PC-9 (cell line): Measurements from ENCODE around the gene PNO1. TPM values are rescaled to one million over a fixed set of nuclear protein-coding genes. Genes with fewer than 3 reads are reported as not detected.
"Not testable (repeated sequence)": the region's sequence is repeated elsewhere in the genome, so short reads cannot be mapped to it uniquely, and the experiment has no call there.

Experiments
- BruUV-seq: library from RNA; stranded (reverse); fragments of 400-500 nt; replicated peaks from 2 replicates; lab custom pipeline; 2021; lab: Mats Ljungman, UMichigan
- CTCF ChIA-PET: fragments of 300-600 bp; sonication (Branson Sonifier 250); formaldehyde crosslinking; loops from one replicate; lab custom pipeline; 2022; ENCODE audit warnings: antibody characterized with exemption; lab: Charles Lee
- POLR2A ChIA-PET: fragments of 300-600 bp; sonication (Branson Sonifier 250); formaldehyde crosslinking; loops from one replicate; lab custom pipeline; 2022; ENCODE audit warnings: antibody characterized with exemption; ENCODE audit not compliant: unreplicated experiment; lab: Charles Lee
- DNase-seq, 2 experiments: peaks; one replicate each; pipeline versions ENCODE4 v3.0.0 to v3.0.0-alpha.2; 2015 to 2022; ENCODE audit warnings: mixed read lengths in 1 of 2
- H2AFZ ChIP-seq: fragments of 200-600 bp; sonication (generic); 2 replicates; pipeline ENCODE4 v1.8.1; 2017; ENCODE audit warnings: antibody characterized with exemption
- H3F3A ChIP-seq: fragments of 200-600 bp; sonication (generic); 2 replicates; pipeline ENCODE4 v1.8.1; 2017; ENCODE audit warnings: antibody characterized with exemption, mild to moderate bottlenecking, low read depth; ENCODE audit not compliant: insufficient read depth
- H3K27ac ChIP-seq: fragments of 200-600 bp; sonication (generic); 2 replicates; pipeline ENCODE4 v1.6.1; 2016; ENCODE audit warnings: mixed run types
- H3K27me3 ChIP-seq: fragments of 200-600 bp; sonication (generic); 2 replicates; pipeline ENCODE4 v1.6.1; 2016; ENCODE audit warnings: low read depth, mixed run types; ENCODE audit not compliant: insufficient read depth
- H3K36me3 ChIP-seq: fragments of 200-600 bp; sonication (generic); 2 replicates; pipeline ENCODE4 v1.6.1; 2016; ENCODE audit warnings: low read depth, mixed run types
- H3K4me1 ChIP-seq: fragments of 200-600 bp; sonication (generic); replicated peaks from 2 replicates; pipeline ENCODE4 v1.6.1; 2016; ENCODE audit warnings: mixed run types; ENCODE audit not compliant: insufficient read depth
- H3K4me2 ChIP-seq: fragments of 200-600 bp; sonication (generic); 2 replicates; pipeline ENCODE4 v1.6.1; 2017; ENCODE audit warnings: mixed run types
- H3K4me3 ChIP-seq: fragments of 200-600 bp; sonication (generic); 2 replicates; pipeline ENCODE4 v1.6.1; 2016; ENCODE audit warnings: mixed run types
- H3K79me2 ChIP-seq: fragments of 200-600 bp; sonication (generic); 2 replicates; pipeline ENCODE4 v1.6.1; 2017; ENCODE audit warnings: low read depth, mixed run types
- H3K9me2 ChIP-seq: fragments of 200-600 bp; sonication (generic); 2 replicates; pipeline ENCODE4 v1.8.1; 2017; ENCODE audit warnings: mild to moderate bottlenecking; ENCODE audit not compliant: insufficient read depth
- H3K9me3 ChIP-seq: fragments of 200-600 bp; sonication (generic); 2 replicates; pipeline ENCODE4 v1.8.1; 2016; ENCODE audit warnings: low read depth; ENCODE audit not compliant: insufficient read depth
- H4K20me1 ChIP-seq: fragments of 200-600 bp; sonication (generic); 2 replicates; pipeline ENCODE4 v1.8.1; 2017; ENCODE audit not compliant: insufficient read depth
- CTCF ChIP-seq: fragments of 200-600 bp; sonication (generic); conservative IDR thresholded peaks from 2 replicates; pipeline ENCODE4 v1.6.1; 2017; ENCODE audit warnings: mixed run types, antibody characterized with exemption, mild to moderate bottlenecking, moderate library complexity
- EZH2 ChIP-seq: fragments of 200-600 bp; sonication (generic); IDR thresholded peaks from 2 replicates; pipeline ENCODE4 v1.8.0; 2017; ENCODE audit warnings: antibody characterized with exemption, low read depth
- intact Hi-C: fragments of 100-400 bp; cut with micrococcal nuclease; formaldehyde crosslinking; loops from one replicate; pipeline ENCODE4 v1.10.0; 2022; ENCODE audit not compliant: unreplicated experiment
- total RNA-seq: library from RNA; stranded (reverse); gene quantifications from 2 replicates; pipeline ENCODE4 v1.2.3, GENCODE V29; 2021

PNO1 gene
- total RNA-seq, 1 experiment from 2014 or later: 17.8 TPM

DNA sequence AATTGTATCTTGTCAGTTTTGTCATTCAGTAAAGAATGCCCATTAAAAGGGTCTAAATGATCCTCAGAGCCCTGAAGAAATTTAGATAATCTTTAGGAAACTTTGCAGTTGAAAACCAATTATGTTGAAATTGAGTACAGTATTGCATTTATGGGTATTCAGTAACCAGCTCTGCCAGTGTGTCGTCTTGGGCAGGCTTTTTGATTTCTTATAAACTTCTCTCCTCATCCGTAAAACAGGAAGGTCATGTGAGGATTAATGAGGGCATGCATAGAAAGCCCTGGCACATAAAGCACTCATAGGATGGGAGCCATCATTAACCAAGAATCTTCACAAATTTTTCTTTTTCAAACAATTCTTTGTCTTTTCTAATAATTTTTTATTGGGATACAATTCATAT lies 14.8 kb downstream of the PNO1 start:
- TF ChIP-seq CTCF (no peak), EZH2 (no peak)
- H3K4me3 ChIP-seq: no peak overlapping the region
- DNase-seq: no peak
- no peaks in the 10 kb centered on the region for H3K4me1 ChIP-seq
- no peak overlapping the region for H3K4me2 ChIP-seq
- no peaks in the 10 kb centered on the region for H3K9me3 ChIP-seq
- peaks cover 22% of the 10 kb centered on the region; the same call in 1 of the 2 replicates for H3F3A ChIP-seq
- intact Hi-C loops: no loop called here
- H3K27me3 ChIP-seq: no peaks in the 10 kb centered on the region
- H3K79me2 ChIP-seq: no peaks in the 10 kb centered on the region
- ChIA-PET POLR2A (no interaction called here), CTCF (no interaction called here)
- BruUV-seq: no TSS peak
- H3K36me3 ChIP-seq: peaks cover 45% of the 10 kb centered on the region
- no peak overlapping the region for H2AFZ ChIP-seq
- H4K20me1 ChIP-seq: peaks cover 22% of the 10 kb centered on the region
- no peaks in the 10 kb centered on the region for H3K9me2 ChIP-seq
- no peak overlapping the region for H3K27ac ChIP-seq

GRCh38 chr2:68172990-68173700 lies 15.5 kb downstream of the PNO1 start:
- no TSS peak for BruUV-seq
- POLR2A ChIA-PET: no interaction called here

GRCh38 chr2:68175210-68175609 lies 17.5 kb downstream of the PNO1 start:
- H3K9me2 ChIP-seq, H3K4me3 ChIP-seq, H3K27me3 ChIP-seq, DNase-seq, H3K4me1 ChIP-seq, H3K4me2 ChIP-seq, H2AFZ ChIP-seq, H3K27ac ChIP-seq, H3K9me3 ChIP-seq, intact Hi-C loops, CTCF ChIA-PET, H3K79me2 ChIP-seq: not testable (repeated sequence)
- TSS peak; percentile 19 for BruUV-seq
- Histone ChIP-seq H3K36me3 (peaks cover 40% of the 10 kb centered on the region; the same call in 1 of the 2 replicates), H4K20me1 (peaks cover 21% of the 10 kb centered on the region), H3F3A (peaks cover 27% of the 10 kb centered on the region; the same call in 1 of the 2 replicates)
- POLR2A ChIA-PET: interaction anchor here (0.7 kb wide), 1 partner anchor 8 kb away, joined by 4 read pairs; no protein-coding TSS in a partner anchor

More at GRCh38 chr2:68172990-68173700, 15.5 kb downstream of the PNO1 start:
- DNase-seq: no peak
- peaks cover 21% of the 10 kb centered on the region for H4K20me1 ChIP-seq
- no peaks in the 10 kb centered on the region for H3K4me1 ChIP-seq
- H3K9me3 ChIP-seq: no peaks in the 10 kb centered on the region
- H3K4me3 ChIP-seq: no peak overlapping the region
- no peak overlapping the region for H2AFZ ChIP-seq
- H3K9me2 ChIP-seq: no peaks in the 10 kb centered on the region
- H3K27me3 ChIP-seq: no peaks in the 10 kb centered on the region
- no peak for TF ChIP-seq EZH2
- CTCF ChIA-PET: no interaction called here
- no peak overlapping the region for H3K4me2 ChIP-seq
- H3K36me3 ChIP-seq: peaks cover 41% of the 10 kb centered on the region
- intact Hi-C loops: no loop called here
- no peak overlapping the region for H3K27ac ChIP-seq
- H3K79me2 ChIP-seq: no peaks in the 10 kb centered on the region
- H3F3A ChIP-seq: peaks cover 20% of the 10 kb centered on the region; the same call in 1 of the 2 replicates

DNA sequence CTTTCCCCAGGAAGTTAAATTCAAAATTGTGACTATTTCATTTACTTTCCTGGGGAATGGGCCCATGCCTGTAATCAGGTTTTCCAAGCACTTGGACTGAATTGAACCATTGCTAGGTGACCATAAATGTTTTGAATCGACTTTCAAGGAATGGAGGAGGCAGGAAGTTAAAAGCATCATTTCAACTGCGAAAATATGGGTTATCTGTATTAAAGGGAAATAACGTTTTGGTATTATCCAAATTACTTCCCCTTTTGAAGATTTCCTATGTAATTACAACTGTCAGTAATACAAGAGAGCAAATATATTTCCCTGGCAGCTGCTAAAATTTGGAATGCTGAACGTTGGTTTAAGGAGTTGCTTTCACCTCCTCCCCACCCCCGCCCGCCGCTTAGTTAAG lies 19.0 kb downstream of the PNO1 start:
- intact Hi-C loops: no loop called here
- no TSS peak for BruUV-seq
- Histone ChIP-seq H3K4me3 (no peak overlapping the region), H2AFZ (no peak overlapping the region), H3K4me2 (no peak overlapping the region), H4K20me1 (peaks cover 17% of the 10 kb centered on the region), H3K4me1 (no peaks in the 10 kb centered on the region), H3K9me2 (no peaks in the 10 kb centered on the region), H3K9me3 (no peaks in the 10 kb centered on the region), H3K27ac (no peak overlapping the region), H3F3A (peaks cover 28% of the 10 kb centered on the region; the same call in 1 of the 2 replicates), H3K79me2 (no peaks in the 10 kb centered on the region), H3K36me3 (peaks cover 34% of the 10 kb centered on the region; the same call in 1 of the 2 replicates), H3K27me3 (no peaks in the 10 kb centered on the region)
- no peak for DNase-seq
- no peak for TF ChIP-seq CTCF
- no peak for TF ChIP-seq EZH2
- ChIA-PET POLR2A (no interaction called here), CTCF (no interaction called here)
